ENCODE data around the gene PRMT9.

PRMT9 gene

GRCh38 chr4:147628415-147628814 lies 55.5 kb downstream of the PRMT9 start:
- no peak overlapping the region for H3K27ac ChIP-seq
- H3K4me3 ChIP-seq, result no peak overlapping the region

- Histone ChIP-seq H3K4me3 (no peak overlapping the region), H3K27ac (no peak overlapping the region)
These were observed 57.1 kb downstream of the PRMT9 start for GRCh38 chr4:147626903-147627302.

- Histone ChIP-seq H3K4me3 (no peak overlapping the region), H3K27ac (no peak overlapping the region)
These were observed 58.2 kb downstream of the PRMT9 start for GRCh38 chr4:147625733-147626132.

GRCh38 chr4:147620315-147620714 lies 63.6 kb downstream of the PRMT9 start:
- H3K27ac ChIP-seq, result no peak overlapping the region
- H3K4me3 ChIP-seq, result no peak overlapping the region

- Histone ChIP-seq H3K4me3 (peak overlapping the region; percentile 50 to 84 (median 72)), H3K27ac (peak overlapping the region; percentile 26 to 89 (median 84))
These were observed 65.9 kb downstream of the PRMT9 start for GRCh38 chr4:147617841-147618691.

GRCh38 chr4:147617173-147617840 lies 66.7 kb downstream of the PRMT9 start, which contains the start of gene TMEM184C:
TMEM184C (plus strand) TSS chr4:147617397; CDS start chr4:147617957, 560 bp downstream.
- Histone ChIP-seq H3K27ac (peak within 1 kb of the TSS; percentile 26 to 89 (median 84)), H3K4me3 (peak within 1 kb of the TSS; percentile 50 to 84 (median 72))

GRCh38 chr4:147616849-147617172 lies 67.2 kb downstream of the PRMT9 start:
- Histone ChIP-seq H3K27ac (peak overlapping the region in 3 of 21 experiments; percentile 86 to 89 (median 88)), H3K4me3 (peak overlapping the region; percentile 50 to 84 (median 72))

GRCh38 chr4:147610686-147611085 lies 73.3 kb downstream of the PRMT9 start:
- no peak overlapping the region for H3K4me3 ChIP-seq
- no peak overlapping the region for H3K27ac ChIP-seq

GRCh38 chr4:147607471-147607870 lies 76.5 kb downstream of the PRMT9 start:
- H3K27ac ChIP-seq, result no peak overlapping the region
- no peak overlapping the region for H3K4me3 ChIP-seq

- H3K4me3 ChIP-seq, result no peak overlapping the region
- H3K27ac ChIP-seq, result no peak overlapping the region
These were observed 78.5 kb downstream of the PRMT9 start for GRCh38 chr4:147605499-147605898.

GRCh38 chr4:147599769-147600168 lies 84.2 kb downstream of the PRMT9 start:
- Histone ChIP-seq H3K4me3 (no peak overlapping the region), H3K27ac (no peak overlapping the region)

- no peak overlapping the region for H3K27ac ChIP-seq
- H3K4me3 ChIP-seq, result no peak overlapping the region
These were observed 84.8 kb downstream of the PRMT9 start for GRCh38 chr4:147599206-147599605.

- no peak overlapping the region for H3K27ac ChIP-seq
These were observed 86.4 kb downstream of the PRMT9 start for GRCh38 chr4:147597561-147597960.

GRCh38 chr4:147596981-147597380 lies 87.0 kb downstream of the PRMT9 start:
- Histone ChIP-seq H3K27ac (no peak overlapping the region), H3K4me3 (no peak overlapping the region)

More at GRCh38 chr4:147597561-147597960, 86.4 kb downstream of the PRMT9 start:
- H3K4me3 ChIP-seq, result no peak overlapping the region

- Histone ChIP-seq H3K4me3 (no peak overlapping the region), H3K27ac (no peak overlapping the region)
These were observed 87.6 kb downstream of the PRMT9 start for GRCh38 chr4:147596377-147596776.

- Histone ChIP-seq H3K27ac (no peak overlapping the region), H3K4me3 (no peak overlapping the region)
These were observed 89.4 kb downstream of the PRMT9 start for GRCh38 chr4:147594578-147594977.

- Histone ChIP-seq H3K4me3 (no peak overlapping the region), H3K27ac (no peak overlapping the region)
These were observed 89.9 kb downstream of the PRMT9 start for GRCh38 chr4:147594107-147594506.

- Histone ChIP-seq H3K4me3 (no peak overlapping the region), H3K27ac (no peak overlapping the region)
These were observed 92.9 kb downstream of the PRMT9 start for GRCh38 chr4:147591106-147591505.

GRCh38 chr4:147590249-147590920 lies 93.6 kb downstream of the PRMT9 start:
- H3K27ac ChIP-seq, result no peak overlapping the region
- H3K4me3 ChIP-seq, result no peak overlapping the region

GRCh38 chr4:147589586-147589985 lies 94.4 kb downstream of the PRMT9 start:
- Histone ChIP-seq H3K27ac (peak overlapping the region in 2 of 21 experiments; percentile 27 to 29), H3K4me3 (no peak overlapping the region)

Data from skin epidermis (tissue), 12 donors.